ENCODE measurements around the gene COL23A1.

DNA sequence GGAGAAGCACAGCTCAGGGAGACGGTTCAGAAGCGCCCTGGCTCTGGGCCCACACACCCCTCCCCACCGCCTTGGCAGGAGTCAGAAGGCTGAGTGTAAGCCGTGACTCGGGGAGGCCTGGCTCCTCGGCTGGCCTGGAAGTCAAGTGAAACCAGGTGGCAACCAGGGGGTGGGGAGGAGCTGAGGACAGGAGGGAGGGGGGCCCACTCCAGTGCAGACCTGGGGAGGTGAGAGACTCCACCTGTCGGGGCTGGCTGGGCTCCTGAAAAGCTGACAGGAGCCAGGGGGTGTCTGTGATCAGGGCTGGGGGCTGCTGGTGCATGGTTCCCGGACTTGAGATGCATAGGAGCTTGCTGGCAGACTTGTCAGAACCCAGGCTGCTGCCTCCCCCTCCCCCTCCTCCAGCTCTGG lies 207.4 kb downstream of the COL23A1 start:
- TF ChIP-seq, protein P1, sequence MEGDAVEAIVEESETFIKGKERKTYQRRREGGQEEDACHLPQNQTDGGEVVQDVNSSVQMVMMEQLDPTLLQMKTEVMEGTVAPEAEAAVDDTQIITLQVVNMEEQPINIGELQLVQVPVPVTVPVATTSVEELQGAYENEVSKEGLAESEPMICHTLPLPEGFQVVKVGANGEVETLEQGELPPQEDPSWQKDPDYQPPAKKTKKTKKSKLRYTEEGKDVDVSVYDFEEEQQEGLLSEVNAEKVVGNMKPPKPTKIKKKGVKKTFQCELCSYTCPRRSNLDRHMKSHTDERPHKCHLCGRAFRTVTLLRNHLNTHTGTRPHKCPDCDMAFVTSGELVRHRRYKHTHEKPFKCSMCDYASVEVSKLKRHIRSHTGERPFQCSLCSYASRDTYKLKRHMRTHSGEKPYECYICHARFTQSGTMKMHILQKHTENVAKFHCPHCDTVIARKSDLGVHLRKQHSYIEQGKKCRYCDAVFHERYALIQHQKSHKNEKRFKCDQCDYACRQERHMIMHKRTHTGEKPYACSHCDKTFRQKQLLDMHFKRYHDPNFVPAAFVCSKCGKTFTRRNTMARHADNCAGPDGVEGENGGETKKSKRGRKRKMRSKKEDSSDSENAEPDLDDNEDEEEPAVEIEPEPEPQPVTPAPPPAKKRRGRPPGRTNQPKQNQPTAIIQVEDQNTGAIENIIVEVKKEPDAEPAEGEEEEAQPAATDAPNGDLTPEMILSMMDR (IDR thresholded peaks at IDR 0.05), result no peak
- no peak for TF ChIP-seq GABPB1 (CRISPR knock-in tag; IDR thresholded peaks at IDR 0.05)
- no peak for TF ChIP-seq NR1H2 (CRISPR knock-in tag; IDR thresholded peaks at IDR 0.05)
- no peak for TF ChIP-seq NFYB (CRISPR knock-in tag; conservative IDR thresholded peaks at IDR 0.05; ENCODE audit: low read depth)
